ENCODE measurements around the gene DDTL. TPM values are rescaled to one million over a fixed set of nuclear protein-coding genes. Genes with fewer than 3 reads are reported as not detected.
"Not testable (repeated sequence)": the region's sequence is repeated elsewhere in the genome, so short reads cannot be mapped to it uniquely, and the experiment has no call there.

Gene DDTL
- total RNA-seq, 2 donors from 2014 or later: 3.0 to 4.7 TPM

DNA sequence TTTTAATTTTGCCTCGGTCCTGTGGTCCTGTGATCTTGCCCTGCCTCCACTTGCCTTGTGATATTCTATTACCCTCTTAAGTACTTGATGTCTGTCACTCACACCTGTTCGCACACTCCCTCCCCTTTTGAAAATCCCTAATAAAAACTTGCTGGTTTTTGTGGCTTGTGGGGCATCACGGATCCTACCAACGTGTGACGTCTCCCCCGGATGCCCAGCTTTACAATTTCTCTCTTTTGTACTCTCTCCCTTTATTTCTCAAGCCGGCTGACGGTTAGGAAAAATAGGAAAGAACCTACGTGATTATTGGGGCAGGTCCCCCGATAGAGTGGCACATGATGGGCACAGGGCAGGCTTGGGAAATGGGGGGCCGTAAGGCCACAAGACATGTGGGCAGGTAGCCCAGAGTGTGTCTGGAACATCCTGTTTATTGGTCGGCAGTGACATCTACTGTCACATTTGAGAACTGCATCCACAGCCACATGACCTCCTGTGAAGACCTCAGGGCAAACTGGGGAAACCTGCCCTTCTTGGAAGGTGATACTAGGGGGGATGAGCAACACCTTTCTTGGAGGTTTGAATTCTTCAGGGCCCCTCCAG is 10.3 kb upstream of the DDTL start:
- not testable (repeated sequence) for H3K27me3 ChIP-seq; H3K36me3 ChIP-seq; H3K4me1 ChIP-seq; H3K9ac ChIP-seq (ENCODE audit: low read depth in 2 of 2, low read length in 2 of 2); H3K9me3 ChIP-seq; H3K27ac ChIP-seq; H3K4me3 ChIP-seq
- peak; percentile 89 for DNase-seq
- TF ChIP-seq, protein P1, sequence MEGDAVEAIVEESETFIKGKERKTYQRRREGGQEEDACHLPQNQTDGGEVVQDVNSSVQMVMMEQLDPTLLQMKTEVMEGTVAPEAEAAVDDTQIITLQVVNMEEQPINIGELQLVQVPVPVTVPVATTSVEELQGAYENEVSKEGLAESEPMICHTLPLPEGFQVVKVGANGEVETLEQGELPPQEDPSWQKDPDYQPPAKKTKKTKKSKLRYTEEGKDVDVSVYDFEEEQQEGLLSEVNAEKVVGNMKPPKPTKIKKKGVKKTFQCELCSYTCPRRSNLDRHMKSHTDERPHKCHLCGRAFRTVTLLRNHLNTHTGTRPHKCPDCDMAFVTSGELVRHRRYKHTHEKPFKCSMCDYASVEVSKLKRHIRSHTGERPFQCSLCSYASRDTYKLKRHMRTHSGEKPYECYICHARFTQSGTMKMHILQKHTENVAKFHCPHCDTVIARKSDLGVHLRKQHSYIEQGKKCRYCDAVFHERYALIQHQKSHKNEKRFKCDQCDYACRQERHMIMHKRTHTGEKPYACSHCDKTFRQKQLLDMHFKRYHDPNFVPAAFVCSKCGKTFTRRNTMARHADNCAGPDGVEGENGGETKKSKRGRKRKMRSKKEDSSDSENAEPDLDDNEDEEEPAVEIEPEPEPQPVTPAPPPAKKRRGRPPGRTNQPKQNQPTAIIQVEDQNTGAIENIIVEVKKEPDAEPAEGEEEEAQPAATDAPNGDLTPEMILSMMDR (IDR thresholded peaks at IDR 0.05): peak; percentile 88
- intact Hi-C loops (cut with DNase I): loop anchor here (5.0 kb wide), 1 partner anchor 94 kb away; no protein-coding TSS in a partner anchor

DNA sequence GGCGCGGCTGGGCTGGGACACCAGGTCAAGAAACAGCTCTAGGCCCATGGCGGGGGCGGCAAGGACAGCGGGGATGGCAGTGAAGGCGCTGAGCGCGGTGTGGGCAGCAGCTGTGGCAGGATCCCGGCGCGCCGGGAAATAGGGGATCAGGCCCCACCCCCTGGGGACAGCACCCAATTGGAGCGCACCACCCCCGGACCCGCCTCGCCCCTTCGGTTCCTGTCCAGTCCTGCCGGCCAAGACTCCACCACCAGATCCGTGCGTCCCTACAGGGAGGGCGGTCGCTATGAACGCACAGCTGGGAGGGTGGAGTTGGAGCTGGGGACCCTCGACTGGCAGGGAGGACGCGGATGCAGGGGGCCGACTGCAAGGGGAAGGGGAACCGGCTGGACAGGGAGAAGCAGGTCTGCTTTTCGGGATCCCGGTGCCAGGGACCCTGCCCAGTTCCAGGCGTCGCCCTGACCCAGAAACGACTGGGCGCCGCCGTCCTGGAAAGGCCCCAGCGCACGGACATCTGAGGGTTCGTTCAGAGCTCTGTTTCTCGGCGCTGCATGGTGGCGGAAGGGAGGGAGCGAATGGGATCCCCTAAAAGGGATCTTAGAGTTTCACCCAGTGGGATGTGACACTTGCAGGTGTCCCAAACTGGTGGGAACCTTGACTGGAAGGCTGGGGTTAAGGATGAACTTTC is 5.5 kb upstream of the DDTL start, which contains the start of gene GSTT2B:
Gene GSTT2B, minus strand, starts transcription at position 112 of the 688 bp plus-strand sequence. Its CDS starts 64 bp downstream, at position 48.
- not testable (repeated sequence) for H3K36me3 ChIP-seq, H3K27ac ChIP-seq

GRCh38 chr22:23966094-23966493 is 594 bp upstream of the DDTL start:
- H3K27me3 ChIP-seq; H3K9ac ChIP-seq (ENCODE audit: low read depth in 2 of 2, low read length in 2 of 2); intact Hi-C loops (cut with DNase I); H3K4me3 ChIP-seq; H3K9me3 ChIP-seq; H3K36me3 ChIP-seq; DNase-seq; H3K4me1 ChIP-seq; H3K27ac ChIP-seq: not testable (repeated sequence)

More for the DNA sequence above, 5.5 kb upstream of the DDTL start, which contains the start of gene GSTT2B:
- H3K4me3 ChIP-seq; DNase-seq; intact Hi-C loops (cut with DNase I); H3K9ac ChIP-seq (ENCODE audit: low read depth in 2 of 2, low read length in 2 of 2); H3K9me3 ChIP-seq; H3K4me1 ChIP-seq; H3K27me3 ChIP-seq: not testable (repeated sequence)

DNA sequence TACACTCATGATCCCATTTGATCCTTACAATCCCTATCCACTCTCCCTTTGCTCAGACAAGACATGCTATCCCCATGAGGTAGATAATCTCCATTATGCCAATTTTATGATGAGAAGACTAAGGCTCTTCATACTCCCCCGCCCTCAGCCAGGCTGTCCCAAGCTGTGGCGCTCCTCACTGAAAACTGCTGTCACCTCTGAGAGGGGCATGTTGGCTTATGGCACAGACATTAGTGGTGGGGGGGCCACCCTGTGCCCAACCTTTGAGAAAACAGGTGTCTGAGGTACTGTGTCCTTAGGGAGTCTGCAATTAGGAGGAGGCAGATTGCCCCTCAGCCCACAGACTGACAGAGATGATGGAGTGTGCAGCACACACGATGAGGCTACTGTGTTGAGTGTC is 2.4 kb downstream of the DDTL start:
- no peak overlapping the region for H3K4me3 ChIP-seq
- no peaks in the 10 kb centered on the region for H3K27me3 ChIP-seq
- H3K9ac ChIP-seq (ENCODE audit: low read depth in 2 of 2, low read length in 2 of 2): no peak overlapping the region
- H3K27ac ChIP-seq: no peak overlapping the region
- H3K9me3 ChIP-seq: no peaks in the 10 kb centered on the region
- TF ChIP-seq, protein P1 (IDR thresholded peaks at IDR 0.05): no peak
- DNase-seq: no peak
- intact Hi-C loops (cut with DNase I): no loop called here
- no peaks in the 10 kb centered on the region for H3K4me1 ChIP-seq
- H3K36me3 ChIP-seq: no peaks in the 10 kb centered on the region

- H3K27me3 ChIP-seq: no peaks in the 10 kb centered on the region
- no peak for DNase-seq
- no peak overlapping the region for H3K4me3 ChIP-seq
- intact Hi-C loops (cut with DNase I): no loop called here
- no peaks in the 10 kb centered on the region for H3K4me1 ChIP-seq
- H3K36me3 ChIP-seq: no peaks in the 10 kb centered on the region
- no peak overlapping the region for H3K27ac ChIP-seq
- TF ChIP-seq, protein P1 (IDR thresholded peaks at IDR 0.05): no peak
- no peak overlapping the region for H3K9ac ChIP-seq (ENCODE audit: low read depth in 2 of 2, low read length in 2 of 2)
- no peaks in the 10 kb centered on the region for H3K9me3 ChIP-seq
Observed at GRCh38 chr22:23970201-23970641, 3.5 kb downstream of the DDTL start.

DNA sequence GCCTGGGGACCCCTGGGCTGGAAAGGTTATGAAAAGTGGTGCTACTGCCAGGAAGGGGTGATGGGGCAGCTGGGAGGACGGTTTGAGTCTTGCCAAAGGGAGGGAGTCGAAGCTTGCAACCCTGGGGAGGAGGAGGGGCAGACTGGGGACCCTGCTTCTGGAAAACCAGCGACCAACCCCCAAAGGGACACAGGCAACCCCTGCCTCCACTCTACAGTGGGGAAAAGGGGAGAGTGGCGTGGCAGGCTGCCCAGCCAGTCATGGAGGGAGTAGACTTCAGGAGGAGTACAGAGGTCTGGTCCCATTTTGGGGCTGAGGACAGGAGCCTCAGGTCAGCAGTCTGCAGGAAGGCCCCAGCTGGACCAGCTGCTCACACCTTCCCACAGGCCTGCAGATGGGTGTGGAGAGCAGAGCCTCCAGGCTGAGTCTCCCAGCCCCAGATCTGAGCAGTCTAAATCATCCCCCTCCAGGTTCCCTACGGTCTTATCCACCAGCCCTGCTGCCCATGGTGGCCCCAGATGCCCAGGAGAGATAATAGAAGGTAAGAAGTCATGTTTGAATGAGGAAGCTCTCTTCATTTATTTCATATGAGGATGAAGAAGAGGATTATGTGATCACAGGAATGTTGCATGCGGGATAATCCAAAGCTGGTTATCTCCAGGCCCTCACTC is 4.3 kb downstream of the DDTL start:
- intact Hi-C loops (cut with DNase I): no loop called here

GRCh38 chr22:23971927-23972326 is 5.2 kb downstream of the DDTL start:
- H3K4me1 ChIP-seq; H3K27ac ChIP-seq; DNase-seq; H3K27me3 ChIP-seq; H3K9me3 ChIP-seq; H3K9ac ChIP-seq (ENCODE audit: low read depth in 2 of 2, low read length in 2 of 2); intact Hi-C loops (cut with DNase I); H3K4me3 ChIP-seq; H3K36me3 ChIP-seq: not testable (repeated sequence)

More for the DNA sequence above, 4.3 kb downstream of the DDTL start:
- Histone ChIP-seq H3K9ac (ENCODE audit: low read depth in 2 of 2, low read length in 2 of 2) (no peak overlapping the region), H3K4me3 (no peak overlapping the region), H3K27me3 (no peaks in the 10 kb centered on the region), H3K9me3 (no peaks in the 10 kb centered on the region), H3K4me1 (no peaks in the 10 kb centered on the region), H3K36me3 (no peaks in the 10 kb centered on the region), H3K27ac (no peak overlapping the region)
- TF ChIP-seq, protein P1 (IDR thresholded peaks at IDR 0.05): no peak
- no peak for DNase-seq

DNA sequence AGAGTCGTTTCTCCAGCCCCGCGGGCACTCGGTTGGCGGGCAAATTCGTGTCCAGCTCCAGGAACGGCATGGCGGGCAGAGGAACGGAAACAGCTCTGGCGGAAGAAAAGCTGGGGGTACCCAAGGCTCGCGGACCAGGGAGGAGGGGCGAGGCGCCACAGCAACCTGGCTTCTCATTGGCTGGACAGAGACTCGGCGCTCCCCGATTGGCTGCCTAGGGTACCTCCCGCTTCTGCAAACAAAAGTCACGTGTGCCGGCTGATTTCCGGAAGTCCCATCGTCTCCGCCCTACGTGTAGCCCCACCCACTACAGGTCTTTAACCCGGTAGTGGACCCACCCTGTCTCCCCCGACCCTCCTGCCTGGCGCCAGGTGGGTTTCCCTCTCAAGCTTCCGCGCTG is 7.7 kb downstream of the DDTL start, which contains the start of gene DDT:
Gene DDT, minus strand, starts transcription at position 97 of the 400 bp plus-strand sequence. Its CDS starts 27 bp downstream, at position 70.
- H3K4me1 ChIP-seq; DNase-seq; H3K9ac ChIP-seq (ENCODE audit: low read depth in 2 of 2, low read length in 2 of 2); H3K27ac ChIP-seq; H3K9me3 ChIP-seq; H3K27me3 ChIP-seq; intact Hi-C loops (cut with DNase I); H3K4me3 ChIP-seq; H3K36me3 ChIP-seq: not testable (repeated sequence)

DNA sequence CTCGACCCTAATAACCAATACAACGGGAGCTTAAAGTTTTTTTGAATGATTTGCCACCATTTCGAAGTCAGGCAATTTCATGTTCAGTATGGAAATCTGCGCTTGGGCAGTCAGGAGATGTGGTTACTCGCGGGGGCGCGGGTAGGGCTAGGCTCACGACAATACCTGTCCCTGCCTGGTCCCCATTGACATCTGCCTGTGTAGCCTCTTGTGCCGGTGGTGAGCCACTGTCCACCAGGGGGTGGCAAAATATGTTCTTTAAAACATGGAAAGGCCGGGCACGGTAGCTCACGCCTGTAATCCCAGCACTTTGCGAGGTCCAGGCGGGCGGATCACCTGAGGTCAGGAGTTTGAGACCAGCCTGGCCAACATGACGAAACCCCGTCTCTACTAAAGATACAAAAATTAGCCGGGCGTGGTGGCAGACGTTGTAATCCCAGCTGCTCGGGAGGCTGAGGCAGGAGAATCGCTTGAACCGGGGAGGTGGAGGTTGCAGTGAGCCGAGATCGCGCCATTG is 8.2 kb downstream of the DDTL start:
- H3K9me3 ChIP-seq; intact Hi-C loops (cut with DNase I); H3K4me3 ChIP-seq; H3K4me1 ChIP-seq; DNase-seq; H3K27me3 ChIP-seq; H3K36me3 ChIP-seq; H3K27ac ChIP-seq; H3K9ac ChIP-seq (ENCODE audit: low read depth in 2 of 2, low read length in 2 of 2): not testable (repeated sequence)

Data from colonic mucosa (tissue), 4 donors.